Measurements from ENCODE around the gene G3BP2. TPM values are rescaled to one million over a fixed set of nuclear protein-coding genes. Genes with fewer than 3 reads are reported as not detected.

Gene G3BP2
- total and polyA plus RNA-seq, 2 experiments from 2014 or later, result 103 to 411 TPM

- Mint-ChIP-seq H3K4me1 (peaks cover 39% of the 10 kb centered on the region), H3K9me3 (no peaks in the 10 kb centered on the region), H3K4me3 (no peak overlapping the region), H3K36me3 (ENCODE audit: low read depth) (peaks cover 34% of the 10 kb centered on the region), H3K27me3 (ENCODE audit: insufficient read depth, low read depth, poor library complexity) (peaks cover 7% of the 10 kb centered on the region), H3K27ac (peak overlapping the region; percentile 2; the same call in 1 of the 2 replicates)
- Histone ChIP-seq H4K20me1 (replicated peaks; ENCODE audit: insufficient read depth) (no peaks in the 10 kb centered on the region; the same call in none of the 2 replicates), H3F3A (replicated peaks; ENCODE audit: low read depth) (no peaks in the 10 kb centered on the region), H3K27me3 (ENCODE audit: insufficient read depth) (no peaks in the 10 kb centered on the region), H3K4me1 (ENCODE audit: insufficient read depth) (peaks cover 50% of the 10 kb centered on the region), H3K4me3 (no peak overlapping the region), H3K79me2 (replicated peaks; ENCODE audit: insufficient read depth) (peaks cover 97% of the 10 kb centered on the region), H2AFZ (no peak overlapping the region), H3K36me3 (ENCODE audit: insufficient read depth) (peaks cover 6% of the 10 kb centered on the region; the same call in 1 of the 2 replicates), H3K9me2 (ENCODE audit: insufficient read depth) (no peaks in the 10 kb centered on the region), H3K4me2 (no peak overlapping the region), H3K27ac (ENCODE audit: low read depth) (peak overlapping the region; percentile 68; the same call in 1 of the 2 replicates)
- TF ChIP-seq POLR2AphosphoS5 (IDR thresholded peaks at IDR 0.05; ENCODE audit: low read depth), result no peak
- TF ChIP-seq CTCF (conservative IDR thresholded peaks at IDR 0.05; ENCODE audit: low read depth in 2 of 2), result no peak
- no peak for TF ChIP-seq JUNB (IDR thresholded peaks at IDR 0.05; ENCODE audit: unreplicated experiment)
- TF ChIP-seq EZH2phosphoT487 (IDR thresholded peaks at IDR 0.05; ENCODE audit: unreplicated experiment), result no peak
- no peak for TF ChIP-seq ZNF462 (CRISPR knock-in tag; IDR thresholded peaks at IDR 0.05)
- ATAC-seq (no peak), DNase-seq (ENCODE audit: low spot score) (no peak)
Measured at GRCh38 chr4:75699299-75699698, 26.1 kb upstream of the G3BP2 start.
